Parathyroid adenoma (tissue), 2 donors: ENCODE results near the gene NSD1.

ENCODE experiments used
- H2AFZ ChIP-seq: fragments of 300-600 bp; sonication (generic); one replicate; pipeline ENCODE4 v1.7.0; 2017; ENCODE audit warnings: antibody characterized with exemption, mild to moderate bottlenecking
- H3K27ac ChIP-seq: fragments of 300-600 bp; sonication (generic); one replicate; pipeline ENCODE4 v1.7.0; 2017
- H3K27me3 ChIP-seq: fragments of 300-600 bp; sonication (generic); one replicate; pipeline ENCODE4 v1.7.0; 2017; ENCODE audit warnings: low read length; ENCODE audit not compliant: control insufficient read depth, insufficient read depth
- H3K36me3 ChIP-seq: fragments of 300-600 bp; sonication (generic); one replicate; pipeline ENCODE4 v1.7.0; 2017; ENCODE audit warnings: low read length; ENCODE audit not compliant: control insufficient read depth, insufficient read depth
- H3K4me1 ChIP-seq: fragments of 300-600 bp; sonication (generic); one replicate; pipeline ENCODE4 v1.7.0; 2017; ENCODE audit warnings: control low read depth
- H3K4me2 ChIP-seq: fragments of 300-600 bp; sonication (generic); one replicate; pipeline ENCODE4 v1.7.0; 2017; ENCODE audit warnings: low read length
- H3K4me3 ChIP-seq: fragments of 300-600 bp; sonication (generic); one replicate; pipeline ENCODE4 v1.7.0; 2017; ENCODE audit warnings: low read depth, low read length
- H3K79me2 ChIP-seq: fragments of 300-600 bp; sonication (generic); one replicate; pipeline ENCODE4 v1.7.0; 2017; ENCODE audit warnings: control low read depth
- H3K9ac ChIP-seq: fragments of 300-600 bp; sonication (generic); one replicate; pipeline ENCODE4 v1.7.0; 2017; ENCODE audit warnings: mild to moderate bottlenecking
- H3K9me3 ChIP-seq: fragments of 300-600 bp; sonication (generic); one replicate; pipeline ENCODE4 v1.7.0; 2017; ENCODE audit warnings: low read length; ENCODE audit not compliant: control insufficient read depth
- TF ChIP-seq, protein P1 (sequence below): fragments of 300-600 bp; sonication (generic); IDR thresholded peaks from one replicate; pipeline ENCODE4 v1.7.0; 2017; ENCODE audit warnings: antibody characterized with exemption, mild to moderate bottlenecking
- donor health status: primary hyperparathyroidism.

Gene NSD1

DNA sequence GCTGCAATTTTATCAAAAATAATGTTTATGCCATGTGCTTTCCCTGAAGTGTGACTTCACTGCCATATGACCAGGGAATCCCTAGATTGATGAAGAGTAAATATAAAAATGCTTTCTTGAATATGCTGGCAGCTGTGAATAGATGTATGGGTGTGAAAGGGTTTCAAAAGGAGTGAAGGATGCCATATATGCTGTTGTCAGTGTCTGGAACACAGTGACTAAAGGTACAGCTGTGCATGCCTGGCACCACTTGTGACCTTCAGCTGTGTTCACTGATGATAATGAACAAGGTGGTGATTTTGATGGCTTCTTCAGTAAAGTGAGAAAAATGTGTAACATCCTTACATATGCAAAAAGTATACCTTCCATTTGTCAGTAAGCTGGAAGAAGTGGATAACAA, 100.2 kb downstream of the NSD1 start:
- H3K79me2 ChIP-seq: peaks cover 40% of the 10 kb centered on the region
- H3K4me1 ChIP-seq: peaks cover 10% of the 10 kb centered on the region
- H2AFZ ChIP-seq: no peak overlapping the region
- H3K4me3 ChIP-seq: no peak overlapping the region
- no peaks in the 10 kb centered on the region for H3K9me3 ChIP-seq
- TF ChIP-seq, protein P1, sequence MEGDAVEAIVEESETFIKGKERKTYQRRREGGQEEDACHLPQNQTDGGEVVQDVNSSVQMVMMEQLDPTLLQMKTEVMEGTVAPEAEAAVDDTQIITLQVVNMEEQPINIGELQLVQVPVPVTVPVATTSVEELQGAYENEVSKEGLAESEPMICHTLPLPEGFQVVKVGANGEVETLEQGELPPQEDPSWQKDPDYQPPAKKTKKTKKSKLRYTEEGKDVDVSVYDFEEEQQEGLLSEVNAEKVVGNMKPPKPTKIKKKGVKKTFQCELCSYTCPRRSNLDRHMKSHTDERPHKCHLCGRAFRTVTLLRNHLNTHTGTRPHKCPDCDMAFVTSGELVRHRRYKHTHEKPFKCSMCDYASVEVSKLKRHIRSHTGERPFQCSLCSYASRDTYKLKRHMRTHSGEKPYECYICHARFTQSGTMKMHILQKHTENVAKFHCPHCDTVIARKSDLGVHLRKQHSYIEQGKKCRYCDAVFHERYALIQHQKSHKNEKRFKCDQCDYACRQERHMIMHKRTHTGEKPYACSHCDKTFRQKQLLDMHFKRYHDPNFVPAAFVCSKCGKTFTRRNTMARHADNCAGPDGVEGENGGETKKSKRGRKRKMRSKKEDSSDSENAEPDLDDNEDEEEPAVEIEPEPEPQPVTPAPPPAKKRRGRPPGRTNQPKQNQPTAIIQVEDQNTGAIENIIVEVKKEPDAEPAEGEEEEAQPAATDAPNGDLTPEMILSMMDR: no peak
- H3K4me2 ChIP-seq: no peak overlapping the region
- H3K27me3 ChIP-seq: no peaks in the 10 kb centered on the region
- no peak overlapping the region for H3K9ac ChIP-seq
- no peaks in the 10 kb centered on the region for H3K36me3 ChIP-seq
- no peak overlapping the region for H3K27ac ChIP-seq

DNA sequence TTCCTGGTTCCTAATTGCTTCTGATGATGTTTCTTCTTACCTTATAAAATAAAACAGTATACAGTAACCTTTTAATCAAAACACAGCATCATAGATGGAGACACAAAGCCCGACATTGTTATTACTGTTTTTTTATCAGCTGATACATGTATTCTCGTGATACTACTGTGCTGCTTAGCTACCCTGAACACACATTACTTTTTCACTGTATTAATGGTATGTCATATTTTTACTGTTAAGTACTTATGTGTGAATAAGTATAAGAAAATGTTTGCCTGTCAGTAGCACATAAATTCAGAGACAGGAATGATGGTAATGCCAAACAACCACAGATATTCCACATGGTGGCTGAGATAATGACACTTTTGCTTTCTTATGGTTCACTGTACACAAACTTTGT, 101.3 kb downstream of the NSD1 start:
- H2AFZ ChIP-seq: no peak overlapping the region
- H3K4me1 ChIP-seq: peaks cover 10% of the 10 kb centered on the region
- TF ChIP-seq, protein P1: no peak
- H3K4me2 ChIP-seq: no peak overlapping the region
- no peak overlapping the region for H3K4me3 ChIP-seq
- H3K9me3 ChIP-seq: no peaks in the 10 kb centered on the region
- no peak overlapping the region for H3K27ac ChIP-seq
- no peaks in the 10 kb centered on the region for H3K36me3 ChIP-seq
- H3K27me3 ChIP-seq: no peaks in the 10 kb centered on the region
- peaks cover 31% of the 10 kb centered on the region for H3K79me2 ChIP-seq
- no peak overlapping the region for H3K9ac ChIP-seq

DNA sequence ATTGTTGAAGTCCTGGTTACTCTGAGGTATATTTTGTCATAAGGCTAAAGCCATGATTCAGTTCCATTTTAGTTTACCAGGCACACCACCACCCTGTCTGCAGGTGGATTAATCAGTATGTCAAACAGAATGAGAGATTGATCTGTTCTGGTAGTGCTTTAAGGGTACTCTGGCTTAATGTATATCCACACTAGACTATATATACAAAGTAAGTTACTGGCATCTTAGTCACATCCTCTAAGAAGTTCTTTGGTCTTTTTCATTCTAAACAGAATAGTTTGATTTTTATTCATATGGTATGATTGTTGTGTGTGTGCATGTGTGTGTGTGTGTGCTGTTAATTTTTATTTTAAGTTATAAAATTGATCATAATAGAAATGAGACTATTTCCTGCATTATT, 108.2 kb downstream of the NSD1 start:
- Histone ChIP-seq H3K36me3 (no peaks in the 10 kb centered on the region), H3K79me2 (peaks cover 10% of the 10 kb centered on the region), H3K4me1 (peaks cover 6% of the 10 kb centered on the region)

DNA sequence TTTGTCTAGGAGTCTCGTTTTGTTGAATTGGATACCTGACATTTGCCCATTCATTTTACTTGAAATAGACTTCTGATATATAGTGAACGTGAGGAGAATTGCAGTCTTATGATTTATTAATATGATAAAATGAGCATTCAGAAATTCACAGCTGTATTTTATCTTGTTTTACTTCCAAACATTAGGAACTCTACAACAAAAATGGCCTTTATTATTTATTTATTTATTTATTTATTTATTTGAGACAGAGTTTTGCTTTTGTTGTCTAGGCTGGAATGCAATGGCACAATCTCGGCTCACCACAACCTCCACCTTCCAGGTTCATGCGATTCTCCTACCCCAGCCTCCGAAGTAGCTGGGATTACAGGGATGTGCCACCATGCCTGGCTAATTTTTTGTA, 108.7 kb downstream of the NSD1 start:
- Histone ChIP-seq H3K4me3 (no peak overlapping the region), H3K79me2 (peaks cover 11% of the 10 kb centered on the region), H3K36me3 (no peaks in the 10 kb centered on the region), H2AFZ (no peak overlapping the region), H3K4me1 (peaks cover 8% of the 10 kb centered on the region), H3K4me2 (no peak overlapping the region), H3K27me3 (no peaks in the 10 kb centered on the region), H3K27ac (no peak overlapping the region), H3K9me3 (no peaks in the 10 kb centered on the region), H3K9ac (no peak overlapping the region)
- TF ChIP-seq, protein P1: no peak

More for the DNA sequence above, 108.2 kb downstream of the NSD1 start:
- H3K4me2 ChIP-seq: no peak overlapping the region
- TF ChIP-seq, protein P1: no peak
- no peak overlapping the region for H3K4me3 ChIP-seq
- no peaks in the 10 kb centered on the region for H3K27me3 ChIP-seq
- no peaks in the 10 kb centered on the region for H3K9me3 ChIP-seq
- H3K27ac ChIP-seq: no peak overlapping the region
- H3K9ac ChIP-seq: no peak overlapping the region
- no peak overlapping the region for H2AFZ ChIP-seq

DNA sequence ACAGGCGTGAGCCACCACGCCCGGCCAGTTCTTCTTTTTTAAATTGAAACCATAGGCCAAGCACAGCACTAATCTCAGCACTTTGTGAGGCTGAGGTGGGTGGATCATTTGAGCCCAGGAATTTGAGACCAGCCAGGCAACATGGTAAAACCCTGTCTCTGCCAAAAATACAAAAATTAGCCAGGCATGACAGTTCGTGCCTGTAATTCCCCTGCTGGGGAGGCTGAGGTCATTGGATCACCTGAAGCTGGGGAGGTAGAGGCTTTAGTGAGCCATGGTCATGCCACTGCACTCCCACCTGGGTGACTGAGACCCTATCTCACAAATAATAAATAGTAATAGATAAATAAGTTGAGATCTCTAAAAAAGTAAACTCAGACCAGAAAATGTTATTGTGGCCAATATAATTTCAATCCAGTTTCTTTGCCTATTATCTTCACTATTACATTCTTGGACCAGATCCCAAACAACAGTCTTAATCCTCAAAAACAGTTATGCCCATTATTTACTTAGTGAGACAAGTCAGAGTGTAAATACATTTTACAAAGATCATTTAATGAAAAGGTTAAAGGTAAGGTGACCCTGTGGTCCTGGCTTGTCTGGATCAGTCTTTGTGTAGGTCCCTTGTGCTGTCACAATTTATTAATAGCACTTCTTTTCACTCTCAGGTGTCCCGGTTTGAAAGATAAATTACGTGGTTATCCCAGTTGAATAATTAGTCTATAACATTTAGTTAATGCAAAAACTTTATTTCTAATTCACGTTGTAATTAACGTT, 116.4 kb downstream of the NSD1 start:
- no peak overlapping the region for H2AFZ ChIP-seq
- peaks cover 10% of the 10 kb centered on the region for H3K4me1 ChIP-seq
- H3K36me3 ChIP-seq: no peaks in the 10 kb centered on the region
- H3K27ac ChIP-seq: no peak overlapping the region
- H3K4me2 ChIP-seq: no peak overlapping the region
- no peaks in the 10 kb centered on the region for H3K9me3 ChIP-seq
- H3K9ac ChIP-seq: no peak overlapping the region
- H3K4me3 ChIP-seq: no peak overlapping the region
- TF ChIP-seq, protein P1: no peak
- H3K27me3 ChIP-seq: no peaks in the 10 kb centered on the region
- peaks cover 7% of the 10 kb centered on the region for H3K79me2 ChIP-seq
